Panc1 (cell line): ENCODE data around the gene RRP9. TPM values are rescaled to one million over a fixed set of nuclear protein-coding genes. Genes with fewer than 3 reads are reported as not detected.

ENCODE experiments used
- ATAC-seq: fragments of 200-7000 bp; cut with Tn5 transposase; 2 replicates; pipeline ENCODE4 v1.9.1; 2020; ENCODE audit warnings: mild to moderate bottlenecking, moderate library complexity
- BruUV-seq: library from RNA; stranded (reverse); fragments of 400-500 nt; replicated peaks from 2 replicates; lab custom pipeline; 2021; lab: Mats Ljungman, UMichigan
- CTCF ChIA-PET: fragments of 300-600 bp; sonication (Branson Sonifier 250); formaldehyde crosslinking; loops from one replicate; lab custom pipeline; 2022; ENCODE audit warnings: antibody characterized with exemption; lab: Charles Lee
- POLR2A ChIA-PET: fragments of 300-600 bp; sonication (Branson Sonifier 250); formaldehyde crosslinking; loops from one replicate; lab custom pipeline; 2022; ENCODE audit warnings: antibody characterized with exemption; lab: Charles Lee
- DNase-seq: peaks from one replicate; pipeline ENCODE4 v3.0.0-alpha.2; 2010; ENCODE audit warnings: low read depth, low spot score
- H3K27ac ChIP-seq: 2 replicates; pipeline ENCODE4 v1.5.1; 2011; ENCODE audit warnings: mild to moderate bottlenecking, low read length, inconsistent platforms
- H3K27me3 ChIP-seq: fragments of 200-500 bp; sonication (Bioruptor generic); 2 replicates; pipeline ENCODE4 v1.6.0; 2014; ENCODE audit warnings: low read length, inconsistent platforms; ENCODE audit not compliant: control insufficient read depth, insufficient read depth
- H3K36me3 ChIP-seq: fragments of 200-500 bp; sonication (Bioruptor generic); 2 replicates; pipeline ENCODE4 v1.5.1; 2014; ENCODE audit warnings: inconsistent platforms, mild to moderate bottlenecking, low read length, moderate library complexity; ENCODE audit not compliant: control insufficient read depth, insufficient read depth
- H3K4me1 ChIP-seq: 2 replicates; pipeline ENCODE4 v1.5.1; 2011; ENCODE audit warnings: inconsistent platforms, mild to moderate bottlenecking, low read length, moderate library complexity; ENCODE audit not compliant: control insufficient read depth, insufficient read depth
- H3K4me3 ChIP-seq, 2 experiments: 2 replicates each; pipeline ENCODE4 v1.5.1; 2011 to 2012; ENCODE audit warnings: low read depth in 2 of 2, low read length in 2 of 2, mild to moderate bottlenecking in 2 of 2, inconsistent platforms in 1 of 2, moderate library complexity in 1 of 2
- H3K9me3 ChIP-seq: fragments of 200-500 bp; sonication (Bioruptor generic); 2 replicates; pipeline ENCODE4 v1.5.1; 2014; ENCODE audit warnings: low read depth, mild to moderate bottlenecking, inconsistent platforms, low read length, moderate library complexity; ENCODE audit not compliant: control insufficient read depth, insufficient read depth
- CTCF ChIP-seq: fragments of 450-650 bp; IDR thresholded peaks from 2 replicates; pipeline ENCODE4 v1.5.1; 2017; ENCODE audit warnings: mild to moderate bottlenecking
- POLR2AphosphoS5 ChIP-seq: IDR thresholded peaks from 2 replicates; pipeline ENCODE4 v1.6.1; 2012; ENCODE audit warnings: mild to moderate bottlenecking, low read depth, low read length, moderate library complexity
- REST ChIP-seq, 2 experiments: IDR thresholded peaks; 2 replicates each; pipeline ENCODE4 v1.6.1; 2011 to 2012; ENCODE audit warnings: low read depth in 2 of 2, control low read depth in 1 of 2, low read length in 1 of 2, mild to moderate bottlenecking in 1 of 2, moderate library complexity in 1 of 2; ENCODE audit not compliant: insufficient read depth in 1 of 2
- SIN3A ChIP-seq: IDR thresholded peaks from 2 replicates; pipeline ENCODE4 v1.6.1; 2012; ENCODE audit warnings: low read depth, mild to moderate bottlenecking, low read length, moderate library complexity, borderline replicate concordance; ENCODE audit not compliant: insufficient read depth
- TCF7L2 ChIP-seq: IDR thresholded peaks from 2 replicates; pipeline ENCODE4 v1.6.1; 2011; ENCODE audit warnings: mild to moderate bottlenecking, low read depth, low read length, inconsistent platforms
- in situ Hi-C: cut with HindIII; loops from 2 replicates; pipeline ENCODE4 v1.10.0; 2016; ENCODE audit warnings: low sequenced_read_pairs, low pct_unique_long_range_greater_than_20kb
- intact Hi-C: fragments of 100-400 bp; cut with micrococcal nuclease; formaldehyde crosslinking; loops from one replicate; pipeline ENCODE4 v1.10.0; 2022; ENCODE audit not compliant: unreplicated experiment
- total RNA-seq: library from RNA; stranded (reverse); gene quantifications from one replicate; pipeline ENCODE4 v1.2.1, GENCODE V29; 2021; ENCODE audit not compliant: unreplicated experiment

The RRP9 gene
- total RNA-seq, 1 experiment from 2014 or later, result 54.5 TPM

- Histone ChIP-seq H3K4me1 (peaks cover 7% of the 10 kb centered on the region; the same call in 1 of the 2 replicates), H3K27ac (peak overlapping the region; percentile 95), H3K4me3 (no peak overlapping the region; a peak in 1 of 4 replicates), H3K27me3 (no peaks in the 10 kb centered on the region), H3K9me3 (no peaks in the 10 kb centered on the region), H3K36me3 (no peaks in the 10 kb centered on the region; the same call in 1 of the 2 replicates)
- POLR2A ChIA-PET, result no interaction called here
- no TSS peak for BruUV-seq
- in situ Hi-C loops, result no loop called here
- intact Hi-C loops, result loop anchor here (2.0 kb wide), 1 partner anchor 31 kb away; the partner anchor contains the start of genes ABHD14A and ABHD14B
- CTCF ChIA-PET, result interaction anchor here (1.1 kb wide), 1 partner anchor 18 kb away, joined by 3 read pairs; no protein-coding TSS in a partner anchor
- TF ChIP-seq REST (IDR thresholded peaks at IDR 0.05; ENCODE audit: insufficient read depth in 1 of 2, low read depth in 2 of 2, low read length in 1 of 2) (no peak), CTCF (no peak), SIN3A (no peak), TCF7L2 (no peak), POLR2AphosphoS5 (no peak)
- DNase-seq (no peak), ATAC-seq (no peak)
Observed at GRCh38 chr3:51943451-51944391, 2.0 kb upstream of the RRP9 start.

- in situ Hi-C loops, result no loop called here
Observed at GRCh38 chr3:51942603-51943450, 1.1 kb upstream of the RRP9 start.

More at GRCh38 chr3:51942603-51943450, 1.1 kb upstream of the RRP9 start:
- Histone ChIP-seq H3K9me3 (no peaks in the 10 kb centered on the region), H3K27me3 (no peaks in the 10 kb centered on the region), H3K4me3 (peak overlapping the region; percentile 45 to 61), H3K27ac (peak overlapping the region; percentile 95), H3K36me3 (no peaks in the 10 kb centered on the region; the same call in 1 of the 2 replicates), H3K4me1 (peaks cover 7% of the 10 kb centered on the region; the same call in 1 of the 2 replicates)
- intact Hi-C loops, result loop anchor here (2.0 kb wide), 1 partner anchor 32 kb away; the partner anchor contains the start of genes ABHD14A and ABHD14B
- BruUV-seq, result no TSS peak
- DNase-seq (no peak), ATAC-seq (peak; percentile 42)
- ChIA-PET CTCF (interaction anchor here (0.6 to 1.1 kb wide), 5 partner anchors 19 to 273 kb away, joined by 3 to 9 read pairs (median 6); partner anchors contain the start of genes ABHD14B and ACY1), POLR2A (interaction anchor here (0.9 kb wide), 1 partner anchor 52 kb away, joined by 3 read pairs; no protein-coding TSS in a partner anchor)
- no peak for TF ChIP-seq REST (IDR thresholded peaks at IDR 0.05; ENCODE audit: insufficient read depth in 1 of 2, low read depth in 2 of 2, low read length in 1 of 2)
- no peak for TF ChIP-seq TCF7L2
- no peak for TF ChIP-seq CTCF
- no peak for TF ChIP-seq POLR2AphosphoS5
- no peak for TF ChIP-seq SIN3A
